GM23248 (cell line): ENCODE measurements around the gene LPAR1.

Experiments
- EZH2 ChIP-seq: fragments of 200-600 bp; sonication (generic); IDR thresholded peaks from 2 replicates; pipeline ENCODE4 v1.6.1; 2018; ENCODE audit warnings: antibody characterized with exemption, mild to moderate bottlenecking; ENCODE audit not compliant: insufficient read depth, poor library complexity, severe bottlenecking
- EZH2phosphoT487 ChIP-seq: fragments of 200-600 bp; sonication (generic); IDR thresholded peaks from 2 replicates; pipeline ENCODE4 v1.6.1; 2018; ENCODE audit warnings: antibody characterized with exemption, moderate library complexity, mild to moderate bottlenecking, low read depth; ENCODE audit not compliant: insufficient read depth

GRCh38 chr9:110952540-110952859, 85.8 kb downstream of the LPAR1 start:
- TF ChIP-seq EZH2phosphoT487 (no peak), EZH2 (no peak)
